ENCODE data around the gene KCNG1.
A peak's percentile ranks its signal among the peaks of the same experiment; 100 is the strongest.

Gene KCNG1

GRCh38 chr20:51029963-51030920 is 7.3 kb upstream of the KCNG1 start:
- no peak for TF ChIP-seq JUND (IDR thresholded peaks at IDR 0.05; ENCODE audit: low read depth)
- DNase-seq (ENCODE audit: low read depth in 1 of 2, low spot score in 1 of 2), result no peak
- in situ Hi-C loops (cut with HindIII; ENCODE audit: low pct_unique_long_range_greater_than_20kb, low sequenced_read_pairs), result no loop called here

GRCh38 chr20:51029556-51029955 is 6.6 kb upstream of the KCNG1 start:
- in situ Hi-C loops (cut with HindIII; ENCODE audit: low pct_unique_long_range_greater_than_20kb, low sequenced_read_pairs), result no loop called here
- TF ChIP-seq JUND (IDR thresholded peaks at IDR 0.05; ENCODE audit: low read depth), result no peak
- DNase-seq (ENCODE audit: low read depth in 1 of 2, low spot score in 1 of 2), result no peak

- in situ Hi-C loops (cut with HindIII; ENCODE audit: low pct_unique_long_range_greater_than_20kb, low sequenced_read_pairs), result no loop called here
- DNase-seq (ENCODE audit: low read depth in 1 of 2, low spot score in 1 of 2), result peak in 1 of 2 experiments; percentile 31
- TF ChIP-seq JUND (IDR thresholded peaks at IDR 0.05; ENCODE audit: low read depth), result no peak
Observed at GRCh38 chr20:51028616-51029212, 5.8 kb upstream of the KCNG1 start.

GRCh38 chr20:51027035-51027795 is 4.3 kb upstream of the KCNG1 start:
- no peak for TF ChIP-seq JUND (IDR thresholded peaks at IDR 0.05; ENCODE audit: low read depth)
- DNase-seq (ENCODE audit: low read depth in 1 of 2, low spot score in 1 of 2), result no peak
- in situ Hi-C loops (cut with HindIII; ENCODE audit: low pct_unique_long_range_greater_than_20kb, low sequenced_read_pairs), result no loop called here

GRCh38 chr20:51026269-51026668 is 3.4 kb upstream of the KCNG1 start:
- no peak for TF ChIP-seq JUND (IDR thresholded peaks at IDR 0.05; ENCODE audit: low read depth)
- in situ Hi-C loops (cut with HindIII; ENCODE audit: low pct_unique_long_range_greater_than_20kb, low sequenced_read_pairs), result no loop called here
- DNase-seq (ENCODE audit: low read depth in 1 of 2, low spot score in 1 of 2), result peak in 1 of 2 experiments; percentile 46

- TF ChIP-seq JUND (IDR thresholded peaks at IDR 0.05; ENCODE audit: low read depth), result no peak
- no peak for DNase-seq (ENCODE audit: low read depth in 1 of 2, low spot score in 1 of 2)
- in situ Hi-C loops (cut with HindIII; ENCODE audit: low pct_unique_long_range_greater_than_20kb, low sequenced_read_pairs), result no loop called here
Observed at GRCh38 chr20:51024761-51025160, 1.9 kb upstream of the KCNG1 start.

GRCh38 chr20:51023617-51024155 is 779 bp upstream of the KCNG1 start:
- no peak for TF ChIP-seq JUND (IDR thresholded peaks at IDR 0.05; ENCODE audit: low read depth)
- in situ Hi-C loops (cut with HindIII; ENCODE audit: low pct_unique_long_range_greater_than_20kb, low sequenced_read_pairs), result no loop called here
- no peak for DNase-seq (ENCODE audit: low read depth in 1 of 2, low spot score in 1 of 2)

- no peak for TF ChIP-seq JUND (IDR thresholded peaks at IDR 0.05; ENCODE audit: low read depth)
- in situ Hi-C loops (cut with HindIII; ENCODE audit: low pct_unique_long_range_greater_than_20kb, low sequenced_read_pairs), result no loop called here
- DNase-seq (ENCODE audit: low read depth in 1 of 2, low spot score in 1 of 2), result no peak
Observed at GRCh38 chr20:51022227-51022802, 592 bp downstream of the KCNG1 start.

GRCh38 chr20:51021067-51022025 is 1.6 kb downstream of the KCNG1 start:
- DNase-seq (ENCODE audit: low read depth in 1 of 2, low spot score in 1 of 2), result no peak
- in situ Hi-C loops (cut with HindIII; ENCODE audit: low pct_unique_long_range_greater_than_20kb, low sequenced_read_pairs), result no loop called here
- no peak for TF ChIP-seq JUND (IDR thresholded peaks at IDR 0.05; ENCODE audit: low read depth)

GRCh38 chr20:51020657-51021056 is 2.2 kb downstream of the KCNG1 start:
- TF ChIP-seq JUND (IDR thresholded peaks at IDR 0.05; ENCODE audit: low read depth), result no peak
- in situ Hi-C loops (cut with HindIII; ENCODE audit: low pct_unique_long_range_greater_than_20kb, low sequenced_read_pairs), result no loop called here
- no peak for DNase-seq (ENCODE audit: low read depth in 1 of 2, low spot score in 1 of 2)
